Osteoblast (primary cell): ENCODE measurements around the gene DNASE2. TPM values are rescaled to one million over a fixed set of nuclear protein-coding genes. Genes with fewer than 3 reads are reported as not detected.
A peak's percentile ranks its signal among the peaks of the same experiment; 100 is the strongest.

ENCODE experiments used
- DNase-seq: peaks from one replicate; pipeline ENCODE4 v3.0.0; 2011; ENCODE audit warnings: low spot score, mixed read lengths; ENCODE audit not compliant: insufficient read length; ENCODE audit errors: missing footprints
- H2AFZ ChIP-seq: 2 replicates; pipeline ENCODE4 v1.6.0; 2011; ENCODE audit warnings: mild to moderate bottlenecking, low read length
- H3K27ac ChIP-seq: 2 replicates; pipeline ENCODE4 v1.5.1; 2011; ENCODE audit warnings: mild to moderate bottlenecking, low read depth, low read length, moderate library complexity
- H3K27me3 ChIP-seq: 2 replicates; pipeline ENCODE4 v1.6.0; 2012; ENCODE audit warnings: mild to moderate bottlenecking, control low read depth, inconsistent platforms, low read length, moderate library complexity; ENCODE audit not compliant: insufficient read depth
- H3K36me3 ChIP-seq: 2 replicates; pipeline ENCODE4 v1.5.1; 2011; ENCODE audit warnings: mild to moderate bottlenecking, low read length, control low read depth, moderate library complexity; ENCODE audit not compliant: insufficient read depth
- H3K4me1 ChIP-seq: 2 replicates; pipeline ENCODE4 v1.5.1; 2011; ENCODE audit warnings: mild to moderate bottlenecking, low read length, control low read depth, moderate library complexity; ENCODE audit not compliant: insufficient read depth
- H3K4me2 ChIP-seq: 2 replicates; pipeline ENCODE4 v1.6.0; 2011; ENCODE audit warnings: mild to moderate bottlenecking, low read length; ENCODE audit not compliant: insufficient read depth
- H3K4me3 ChIP-seq: fragments of 200-600 bp; sonication (generic); 3 replicates; pipeline ENCODE4 v1.5.1; 2012; ENCODE audit warnings: mild to moderate bottlenecking, low read length, inconsistent platforms; ENCODE audit not compliant: insufficient read depth
- H3K79me2 ChIP-seq: 2 replicates; pipeline ENCODE4 v1.6.0; 2012; ENCODE audit warnings: mild to moderate bottlenecking, low read length, control low read depth, inconsistent platforms; ENCODE audit not compliant: insufficient read depth
- H3K9me3 ChIP-seq: 2 replicates; pipeline ENCODE4 v1.5.1; 2011; ENCODE audit warnings: low read depth, low read length, control low read depth
- H4K20me1 ChIP-seq: 2 replicates; pipeline ENCODE4 v1.6.0; 2012; ENCODE audit warnings: mild to moderate bottlenecking, low read length, control low read depth; ENCODE audit not compliant: insufficient read depth
- CTCF ChIP-seq: IDR thresholded peaks from 2 replicates; pipeline ENCODE4 v1.5.1; 2011; ENCODE audit warnings: mild to moderate bottlenecking, low read depth, low read length, moderate library complexity; ENCODE audit errors: extremely low read depth
- total RNA-seq: library from RNA; depleted of rRNA; stranded (reverse); fragments of >200 nt; gene quantifications from 2 replicates; pipeline ENCODE4 v1.2.3, GENCODE V29; 2012

DNASE2 gene
- total RNA-seq, 1 donor: 48.1 TPM

- no peaks in the 10 kb centered on the region for H3K36me3 ChIP-seq
- H3K27ac ChIP-seq: no peak overlapping the region
- no peaks in the 10 kb centered on the region for H3K79me2 ChIP-seq
- no peak for TF ChIP-seq CTCF
- no peaks in the 10 kb centered on the region for H3K9me3 ChIP-seq
- no peaks in the 10 kb centered on the region for H4K20me1 ChIP-seq
- no peak overlapping the region for H3K4me3 ChIP-seq
- H3K4me2 ChIP-seq: no peak overlapping the region
- no peaks in the 10 kb centered on the region for H3K4me1 ChIP-seq
- no peak overlapping the region for H2AFZ ChIP-seq
- H3K27me3 ChIP-seq: no peaks in the 10 kb centered on the region
- peak; percentile 54 for DNase-seq
These were observed 25.9 kb upstream of the DNASE2 start for GRCh38 chr19:12907166-12907565.

- H3K4me2 ChIP-seq: no peak overlapping the region
- H3K4me3 ChIP-seq: no peak overlapping the region
- no peaks in the 10 kb centered on the region for H3K4me1 ChIP-seq
- peaks cover 9% of the 10 kb centered on the region for H3K36me3 ChIP-seq
- no peaks in the 10 kb centered on the region for H3K27me3 ChIP-seq
- no peaks in the 10 kb centered on the region for H3K79me2 ChIP-seq
- H3K27ac ChIP-seq: no peak overlapping the region
- TF ChIP-seq CTCF: no peak
- H4K20me1 ChIP-seq: no peaks in the 10 kb centered on the region
- no peaks in the 10 kb centered on the region for H3K9me3 ChIP-seq
- peak; percentile 21 for DNase-seq
- no peak overlapping the region for H2AFZ ChIP-seq
These were observed 18.8 kb upstream of the DNASE2 start for GRCh38 chr19:12899891-12900518.

- Histone ChIP-seq H4K20me1 (peaks cover under 1% of the 10 kb centered on the region), H2AFZ (no peak overlapping the region), H3K27me3 (no peaks in the 10 kb centered on the region), H3K4me2 (no peak overlapping the region), H3K79me2 (peaks cover 6% of the 10 kb centered on the region), H3K4me3 (no peak overlapping the region), H3K9me3 (no peaks in the 10 kb centered on the region), H3K36me3 (peaks cover 19% of the 10 kb centered on the region), H3K4me1 (peaks cover 7% of the 10 kb centered on the region), H3K27ac (no peak overlapping the region)
- DNase-seq: peak; percentile 26
- no peak for TF ChIP-seq CTCF
These were observed 15.2 kb upstream of the DNASE2 start for GRCh38 chr19:12896460-12896859.

- Histone ChIP-seq H3K36me3 (peaks cover 19% of the 10 kb centered on the region), H3K27me3 (no peaks in the 10 kb centered on the region), H4K20me1 (peaks cover 2% of the 10 kb centered on the region), H3K27ac (no peak overlapping the region), H2AFZ (no peak overlapping the region), H3K4me3 (no peak overlapping the region), H3K9me3 (no peaks in the 10 kb centered on the region), H3K4me1 (peaks cover 13% of the 10 kb centered on the region), H3K79me2 (peaks cover 10% of the 10 kb centered on the region), H3K4me2 (no peak overlapping the region)
- TF ChIP-seq CTCF: no peak
- DNase-seq: no peak
These were observed 12.3 kb upstream of the DNASE2 start for GRCh38 chr19:12893582-12893981.
